Effector CD4-positive, alpha-beta T cell (primary cell): Measurements from ENCODE around the gene KCNJ5. TPM values are rescaled to one million over a fixed set of nuclear protein-coding genes. Genes with fewer than 3 reads are reported as not detected.

Experiments
- DNase-seq: peaks from one replicate; pipeline ENCODE4 v3.0.0-alpha.2; 2020
- total RNA-seq: gene quantifications from one replicate; lab custom pipeline; 2026; lab: John Stamatoyannopoulos, UW

The KCNJ5 gene
- not detected for total RNA-seq

GRCh38 chr11:128890543-128891368 lies at the start of gene KCNJ5:
TSS of gene KCNJ5 (plus strand) at chr11:128891356. CDS start at chr11:128911274, 19,918 bp downstream.
- DNase-seq: no peak

- DNase-seq: no peak
Measured at GRCh38 chr11:128841461-128842072, 49.6 kb upstream of the KCNJ5 start.

DNA sequence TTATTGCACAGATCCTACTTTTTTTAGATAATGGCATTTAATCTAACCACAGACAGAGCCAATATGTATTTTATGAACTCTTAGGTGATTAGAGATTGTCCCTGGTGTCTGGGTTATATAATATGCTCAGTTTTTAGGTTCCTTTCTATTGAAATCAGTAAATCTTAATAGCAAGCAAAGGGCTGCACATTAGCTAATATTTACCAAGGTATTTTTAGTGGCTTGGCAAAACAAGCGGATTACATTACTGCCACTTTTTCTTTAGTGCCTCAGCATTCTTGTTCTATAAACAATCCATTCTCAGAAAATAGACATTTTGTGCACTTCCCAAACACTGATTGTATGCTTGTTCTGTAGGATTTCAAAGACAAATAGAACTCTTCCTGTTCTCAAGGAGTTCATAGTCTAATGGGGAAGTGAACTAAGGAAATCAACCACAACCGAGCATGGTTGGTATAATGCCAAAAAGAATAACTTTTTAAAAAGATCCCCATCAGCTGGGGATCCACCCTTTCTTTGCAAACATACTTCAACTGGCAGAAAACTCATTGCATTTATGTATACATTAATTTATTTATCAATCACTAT lies 47.9 kb upstream of the KCNJ5 start:
- no peak for DNase-seq

DNA sequence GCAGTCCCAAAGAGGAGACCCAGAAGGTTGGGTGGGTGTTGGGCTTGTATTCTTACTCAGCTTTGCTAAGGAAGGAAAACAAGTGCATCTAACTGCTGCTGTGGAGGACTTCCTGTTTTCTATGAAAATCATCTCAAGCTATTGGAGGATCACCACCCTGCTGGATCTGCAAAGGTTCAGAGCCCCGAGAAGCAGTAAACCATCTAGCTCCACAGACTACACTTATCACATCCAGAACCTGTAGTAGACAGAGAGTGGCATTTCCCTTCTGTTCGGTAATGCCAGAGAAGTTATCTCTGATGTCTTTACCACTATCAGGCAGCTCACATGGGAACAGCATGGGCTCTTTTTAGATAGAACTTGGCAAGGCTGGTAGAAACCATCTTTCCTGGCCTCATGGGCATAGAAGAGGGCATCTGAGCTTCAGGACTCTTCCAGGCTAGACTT lies 45.8 kb upstream of the KCNJ5 start:
- DNase-seq: no peak

DNA sequence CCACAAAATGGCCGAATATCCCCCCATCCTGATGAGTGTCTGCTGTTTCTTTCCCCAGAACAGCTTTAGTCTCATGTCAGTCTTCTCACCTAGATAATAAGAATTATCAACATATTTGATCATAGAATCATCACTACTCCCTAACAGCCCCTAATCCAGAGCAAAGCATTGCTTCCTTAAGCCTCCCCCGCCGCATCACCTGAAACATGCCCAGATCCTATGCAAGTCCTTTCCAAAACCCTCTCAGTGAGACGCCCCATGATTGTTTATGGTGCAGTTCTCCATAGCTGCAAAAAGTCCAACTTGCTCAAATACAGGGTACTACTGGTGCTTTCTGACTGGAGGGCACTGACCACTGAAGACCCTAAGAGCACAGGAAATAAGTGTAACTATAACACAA lies 44.2 kb upstream of the KCNJ5 start:
- no peak for DNase-seq

GRCh38 chr11:128848815-128849455 lies 42.2 kb upstream of the KCNJ5 start:
- DNase-seq: peak; percentile 58

DNA sequence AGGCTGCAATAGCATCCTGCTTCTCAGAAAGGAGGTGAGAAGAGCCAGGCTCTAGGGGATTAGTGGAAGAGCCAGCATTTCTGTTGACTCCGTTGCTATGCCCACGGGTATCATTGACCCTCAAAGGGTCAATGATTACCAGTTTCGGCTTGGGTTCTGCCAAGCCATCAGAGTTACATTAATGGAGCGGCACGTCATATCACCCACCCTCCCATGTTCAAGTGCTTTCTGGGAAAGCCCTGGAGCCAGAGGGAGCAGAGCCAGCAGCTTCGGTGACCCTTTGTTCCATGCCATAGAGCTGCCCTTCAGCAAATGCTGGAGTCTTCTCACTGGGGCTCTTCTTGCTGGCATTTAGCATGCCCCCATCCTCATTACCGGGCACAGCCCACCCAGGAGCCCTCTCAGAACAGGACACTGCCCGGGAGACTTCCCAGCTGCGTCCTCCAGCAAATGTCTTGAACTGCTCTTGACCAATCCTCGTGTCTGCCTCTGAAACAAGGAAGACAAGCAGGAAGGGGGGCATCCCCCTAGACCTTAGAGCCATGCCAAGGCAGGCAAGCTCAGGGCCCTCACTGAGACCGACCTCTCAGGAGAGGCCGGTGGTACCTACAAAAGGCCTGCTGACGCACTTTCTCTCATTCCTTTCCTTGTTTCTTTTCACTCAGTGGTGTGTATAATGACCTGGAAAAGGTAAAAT lies 38.7 kb upstream of the KCNJ5 start:
- DNase-seq: no peak

GRCh38 chr11:128853559-128853958 lies 37.6 kb upstream of the KCNJ5 start:
- DNase-seq: no peak

GRCh38 chr11:128854841-128855240 lies 36.3 kb upstream of the KCNJ5 start:
- no peak for DNase-seq

GRCh38 chr11:128856241-128856640 lies 34.9 kb upstream of the KCNJ5 start:
- no peak for DNase-seq

- DNase-seq: no peak
Measured at GRCh38 chr11:128857341-128857740, 33.8 kb upstream of the KCNJ5 start.

DNA sequence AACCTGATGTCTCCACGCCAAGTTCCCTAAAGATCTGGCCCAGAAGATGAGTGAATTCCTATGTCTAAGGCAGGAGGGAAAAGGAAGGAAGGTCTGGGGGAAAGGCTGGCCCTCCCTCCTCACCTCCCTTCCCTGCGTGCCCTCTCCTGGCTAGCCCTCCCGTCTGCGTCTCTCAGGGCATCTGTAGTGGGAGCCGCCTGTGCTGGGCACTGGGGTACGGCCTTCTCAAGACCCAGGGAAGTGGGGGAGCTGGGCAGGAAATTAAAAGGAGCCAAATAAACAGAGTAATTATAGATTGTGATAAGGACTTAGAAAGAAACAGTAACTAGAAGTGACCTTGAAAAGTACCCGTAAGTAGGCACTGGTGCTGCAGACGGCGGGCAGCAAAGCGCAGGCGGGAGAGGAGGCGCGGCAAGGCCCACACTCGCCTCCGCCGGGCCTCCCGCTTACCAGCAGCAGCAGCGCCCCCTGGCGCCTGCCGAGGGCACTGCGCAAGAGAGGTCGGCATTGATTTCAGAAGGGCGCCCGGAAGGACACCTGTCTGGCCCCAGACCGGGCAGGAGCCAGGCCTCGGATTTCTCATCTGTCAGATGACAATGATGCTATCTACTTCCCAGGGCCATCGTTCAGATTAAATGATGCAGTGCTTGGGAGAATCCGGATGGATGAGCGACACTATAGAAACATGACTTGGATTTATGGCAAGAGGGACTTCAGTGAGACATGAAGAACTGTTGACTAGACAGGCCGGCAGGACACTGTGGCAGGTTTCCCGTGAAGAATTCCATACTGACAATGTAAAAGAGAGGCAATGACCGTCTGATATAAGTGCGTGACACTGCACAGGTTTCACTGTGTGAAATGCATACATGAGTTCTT lies 31.4 kb upstream of the KCNJ5 start:
- DNase-seq: peak; percentile 65

GRCh38 chr11:128860571-128861361 lies 30.4 kb upstream of the KCNJ5 start:
- DNase-seq: no peak

DNA sequence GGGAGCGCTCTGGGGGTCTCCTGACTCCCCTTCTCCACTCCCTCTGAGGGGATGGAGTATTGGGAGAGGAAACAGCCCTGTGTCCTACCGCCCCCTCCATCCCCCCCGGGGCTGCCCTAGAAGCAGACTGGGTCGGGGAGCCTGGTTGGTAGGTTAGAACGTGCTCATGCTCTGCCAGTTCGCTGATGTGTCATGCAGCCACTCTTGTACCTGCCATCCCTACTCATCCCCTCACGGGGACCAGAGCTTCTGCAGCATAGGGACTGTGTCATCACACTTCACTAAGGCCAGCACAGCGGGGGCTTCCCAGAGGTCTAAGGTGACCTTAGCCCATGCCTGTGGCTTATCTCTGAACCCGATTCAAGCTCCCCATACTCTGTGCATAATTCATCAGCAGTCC lies 28.8 kb upstream of the KCNJ5 start:
- no peak for DNase-seq

DNA sequence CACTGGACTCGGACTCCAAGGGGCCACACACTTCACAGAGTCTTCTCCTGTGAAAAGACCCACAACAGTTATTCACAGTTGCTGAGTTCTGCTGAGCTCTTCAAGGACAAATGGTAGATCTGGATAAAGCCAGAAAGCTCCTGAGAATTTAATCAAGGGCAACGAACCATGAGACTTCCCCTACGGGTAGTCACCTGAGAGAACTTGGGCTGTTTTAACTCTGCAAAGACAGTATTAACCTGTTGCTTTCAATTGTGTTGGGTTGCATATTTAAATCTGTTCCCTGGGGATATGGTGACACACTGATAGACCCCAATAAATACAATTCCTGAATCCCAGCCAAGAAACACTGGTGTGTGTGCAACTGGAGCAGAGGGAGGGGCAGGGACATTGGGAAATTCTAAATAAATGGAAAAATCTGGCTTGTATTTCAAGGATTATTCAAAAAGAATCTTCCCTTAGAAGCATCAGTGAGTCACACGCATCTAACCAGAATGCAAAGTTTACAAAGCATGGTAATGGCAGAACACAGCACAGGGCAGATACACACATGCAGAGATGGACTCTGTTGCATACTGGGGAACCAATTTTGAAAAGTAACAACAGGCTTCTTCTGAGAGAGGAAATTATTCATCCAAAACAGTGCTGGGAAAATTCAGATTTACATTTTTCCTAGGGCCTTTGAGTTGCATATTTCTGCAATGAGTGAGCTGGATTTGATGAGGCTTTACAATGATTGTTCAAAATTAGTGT lies 28.1 kb upstream of the KCNJ5 start:
- no peak for DNase-seq

- DNase-seq: no peak
Measured at GRCh38 chr11:128865490-128865889, 25.7 kb upstream of the KCNJ5 start.

DNA sequence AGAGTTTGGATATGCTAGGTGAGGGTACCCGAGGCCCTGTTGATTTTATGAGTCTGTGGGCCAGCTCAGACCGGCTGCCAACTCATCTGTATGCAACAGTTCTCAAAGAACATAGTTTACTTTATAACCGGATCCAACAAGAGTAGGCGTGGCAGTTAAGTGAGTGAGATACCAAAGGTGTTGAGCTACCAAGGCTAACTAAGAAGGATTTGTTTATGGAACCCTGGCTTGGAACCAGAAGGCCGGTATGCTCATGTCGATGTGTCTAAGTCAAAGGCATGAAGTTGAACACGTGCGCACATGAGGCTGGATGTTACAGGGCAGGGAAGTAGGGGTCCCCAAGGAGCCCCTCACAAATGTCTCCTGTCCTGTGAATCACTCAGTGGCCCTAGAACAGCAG lies 23.9 kb upstream of the KCNJ5 start, which contains the start of gene KCNJ1:
Gene KCNJ1, minus strand, starts transcription at position 20 of the 400 bp plus-strand sequence. CDS start 27,053 bp downstream, outside the sequence.
- DNase-seq: no peak

DNA sequence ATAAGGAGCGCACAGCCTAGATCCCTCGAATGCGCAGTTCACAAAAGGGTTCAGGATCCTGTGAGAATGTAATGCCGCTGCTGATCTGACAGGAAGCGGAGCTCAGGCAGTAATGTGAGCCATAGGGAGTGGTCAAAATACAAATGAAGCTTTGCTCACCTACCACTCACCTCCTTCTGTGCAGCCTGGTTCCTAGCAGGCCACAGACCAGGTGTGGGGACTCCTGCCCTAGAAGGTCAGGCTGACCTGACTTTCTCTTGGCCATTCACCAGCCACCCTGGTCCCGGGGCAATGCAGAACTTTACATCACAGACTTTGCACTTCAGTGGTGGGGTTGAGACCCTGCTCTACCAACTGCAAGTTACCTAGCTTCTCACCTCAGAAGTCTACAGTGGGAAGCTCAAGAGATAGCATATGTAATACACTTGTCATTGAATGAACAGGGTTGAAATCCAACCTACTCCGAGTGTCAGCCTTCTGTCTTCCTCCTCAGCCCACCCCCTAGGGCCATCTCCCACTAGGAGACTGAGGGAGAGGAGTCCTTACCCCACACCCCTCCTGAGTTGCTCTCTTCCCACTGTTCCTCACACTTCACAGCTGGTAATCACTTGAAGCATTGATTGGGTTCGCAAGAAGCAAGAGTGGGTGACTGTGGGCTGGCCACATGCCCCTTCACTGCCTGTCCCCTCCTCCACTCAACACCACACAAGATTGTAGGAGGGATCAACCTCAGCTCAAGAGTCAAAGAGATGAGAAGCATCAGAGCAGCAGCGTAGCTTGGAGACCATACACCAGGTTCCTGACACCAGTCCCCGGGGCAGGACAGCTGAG lies 22.1 kb upstream of the KCNJ5 start:
- DNase-seq: no peak

DNA sequence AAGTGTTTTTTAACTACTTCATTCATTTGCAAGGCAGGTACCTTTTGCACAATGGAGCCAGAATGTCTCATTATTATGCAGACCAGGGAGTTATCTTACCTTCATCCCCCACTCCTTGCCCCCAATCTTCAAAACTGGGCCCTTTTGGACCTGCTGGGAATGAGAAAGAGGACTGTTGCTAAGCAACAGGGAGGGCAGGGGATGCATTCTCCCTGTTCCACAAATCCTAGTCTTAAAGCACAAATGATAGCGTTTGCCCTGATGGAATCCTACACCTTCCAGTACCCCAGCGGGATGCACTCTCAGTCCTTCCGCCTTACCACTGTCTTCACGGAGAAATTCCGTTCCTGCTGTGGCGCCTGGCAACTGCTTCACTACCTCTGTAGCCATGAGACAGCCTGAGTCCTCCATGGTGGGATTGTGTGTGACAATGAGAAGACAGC lies 20.0 kb upstream of the KCNJ5 start:
- no peak for DNase-seq
